Stimulated activated naive CD4-positive, alpha-beta T cell treated with Interleukin-2 at 50 U/mL for 16 hours (primary cell): ENCODE results near the gene WWTR1.

Source experiments
- DNase-seq: peaks from one replicate; lab custom pipeline; 2025; lab: John Stamatoyannopoulos, UW

The WWTR1 gene

GRCh38 chr3:149655826-149656574, 1.8 kb downstream of the WWTR1 start:
- DNase-seq: no peak

- no peak for DNase-seq
Measured at GRCh38 chr3:149654188-149654601, 3.6 kb downstream of the WWTR1 start.

GRCh38 chr3:149653564-149653963, 4.3 kb downstream of the WWTR1 start:
- no peak for DNase-seq

GRCh38 chr3:149653136-149653535, 4.7 kb downstream of the WWTR1 start:
- DNase-seq: no peak

GRCh38 chr3:149650828-149651227, 7.0 kb downstream of the WWTR1 start:
- DNase-seq: no peak

- no peak for DNase-seq
Measured at GRCh38 chr3:149648525-149648924, 9.3 kb downstream of the WWTR1 start.

- no peak for DNase-seq
Measured at GRCh38 chr3:149647812-149648211, 10.0 kb downstream of the WWTR1 start.

- DNase-seq: no peak
Measured at GRCh38 chr3:149647285-149647684, 10.5 kb downstream of the WWTR1 start.

GRCh38 chr3:149646181-149646766, 11.6 kb downstream of the WWTR1 start:
- DNase-seq: no peak

GRCh38 chr3:149643963-149644362, 13.9 kb downstream of the WWTR1 start:
- no peak for DNase-seq

GRCh38 chr3:149643482-149643798, 14.4 kb downstream of the WWTR1 start:
- no peak for DNase-seq

- no peak for DNase-seq
Measured at GRCh38 chr3:149640976-149641728, 16.7 kb downstream of the WWTR1 start.

GRCh38 chr3:149639093-149639486, 18.7 kb downstream of the WWTR1 start:
- DNase-seq: no peak

- DNase-seq: no peak
Measured at GRCh38 chr3:149638228-149639092, 19.4 kb downstream of the WWTR1 start.

GRCh38 chr3:149635396-149635795, 22.4 kb downstream of the WWTR1 start:
- no peak for DNase-seq

GRCh38 chr3:149634573-149634972, 23.3 kb downstream of the WWTR1 start:
- no peak for DNase-seq

GRCh38 chr3:149634072-149634471, 23.8 kb downstream of the WWTR1 start:
- no peak for DNase-seq

GRCh38 chr3:149632225-149632624, 25.6 kb downstream of the WWTR1 start:
- DNase-seq: no peak

GRCh38 chr3:149630806-149631205, 27.0 kb downstream of the WWTR1 start:
- no peak for DNase-seq

- DNase-seq: no peak
Measured at GRCh38 chr3:149628957-149629670, 28.7 kb downstream of the WWTR1 start.

GRCh38 chr3:149626671-149627070, 31.2 kb downstream of the WWTR1 start:
- DNase-seq: no peak

GRCh38 chr3:149625795-149626194, 32.0 kb downstream of the WWTR1 start:
- DNase-seq: no peak
